HepG2 (cell line): ENCODE data around the gene TBC1D2B. TPM values are rescaled to one million over a fixed set of nuclear protein-coding genes. Genes with fewer than 3 reads are reported as not detected.

Source experiments
- HIC2 ChIP-seq: sonication (generic); formaldehyde crosslinking; IDR thresholded peaks from 2 replicates; pipeline ENCODE4 v1.9.0; 2022; ENCODE audit warnings: low read depth, missing genetic modification reagents
- KDM5A ChIP-seq: fragments of 200-600 bp; sonication (generic); IDR thresholded peaks from 2 replicates; pipeline ENCODE4 v1.7.0; 2018; ENCODE audit warnings: antibody characterized with exemption, mild to moderate bottlenecking, low read length, borderline replicate concordance
- NCOA2 ChIP-seq: sonication (generic); formaldehyde crosslinking; IDR thresholded peaks from 2 replicates; pipeline ENCODE4 v1.8.0; 2022; ENCODE audit warnings: inconsistent platforms
- POLR2AphosphoS2 ChIP-seq: IDR thresholded peaks from 2 replicates; pipeline ENCODE4 v1.6.1; 2011; ENCODE audit warnings: low read depth, low read length, improper control_type of control experiment
- SMAD1 ChIP-seq: sonication (generic); formaldehyde crosslinking; IDR thresholded peaks from 2 replicates; pipeline ENCODE4 v1.4.0; 2020; ENCODE audit warnings: missing genetic modification reagents, low read depth, mild to moderate bottlenecking, borderline replicate concordance
- TCF7 ChIP-seq: sonication (generic); IDR thresholded peaks from 2 replicates; pipeline ENCODE4 v1.6.1; 2016; ENCODE audit warnings: antibody characterized with exemption, low read depth
- U2AF2 ChIP-seq: fragments of 200-400 bp; formaldehyde crosslinking; IDR thresholded peaks from 2 replicates; pipeline ENCODE4 v1.6.1; 2017; ENCODE audit warnings: low read depth, mild to moderate bottlenecking, low read length
- ZBED4 ChIP-seq: sonication (generic); formaldehyde crosslinking; IDR thresholded peaks from 2 replicates; pipeline ENCODE4 v1.4.0; 2020; ENCODE audit warnings: missing genetic modification reagents, borderline replicate concordance
- ZNF414 ChIP-seq: sonication (generic); formaldehyde crosslinking; IDR thresholded peaks from 2 replicates; pipeline ENCODE4 v1.5.0; 2020; ENCODE audit warnings: missing genetic modification reagents
- ZNF687 ChIP-seq: sonication (generic); formaldehyde crosslinking; IDR thresholded peaks from 2 replicates; pipeline ENCODE4 v1.5.1; 2020; ENCODE audit warnings: mild to moderate bottlenecking, missing genetic modification reagents, moderate library complexity
- ZNF749 ChIP-seq: sonication (generic); formaldehyde crosslinking; IDR thresholded peaks from 2 replicates; pipeline ENCODE4 v1.8.0; 2022; ENCODE audit warnings: mild to moderate bottlenecking, missing genetic modification reagents, moderate library complexity, borderline replicate concordance
- polyA plus RNA-seq, 8 experiments: library from polyadenylated mRNA; depleted of rRNA in 3 of 8; stranded (reverse) in 7 of 8; unstranded in 1 of 8; fragments of >200 nt; fragmentation: Illumina TruSeq in 4 of 8; extraction: Trizol in 4 of 8; gene quantifications; 2 replicates each; pipeline versions ENCODE4 v1.2.1 to v1.2.3, GENCODE V29; 2011 to 2016; ENCODE audit warnings: low read depth in 4 of 8, missing spikeins in 1 of 8, mixed read lengths in 1 of 8; ENCODE audit not compliant: insufficient read depth in 1 of 8
- total RNA-seq, 5 experiments: library from RNA; depleted of rRNA; stranded (reverse); fragments of >200 nt; fragmentation: Illumina TruSeq; extraction: Trizol; gene quantifications; 2 replicates each; pipeline ENCODE4 v1.2.3, GENCODE V29; 2016; ENCODE audit warnings: low read depth in 1 of 5
- TF ChIP-seq, protein P1 (sequence below): sonication (generic); formaldehyde crosslinking; IDR thresholded peaks from 2 replicates; pipeline ENCODE4 v1.4.0; 2020; ENCODE audit warnings: missing genetic modification reagents, borderline replicate concordance

Gene TBC1D2B
- total and polyA plus RNA-seq, 2 of the 13 experiments (the other 11 are each of a cell fraction or from before 2014, with no cell fraction given): 10.1 to 14.4 TPM

DNA sequence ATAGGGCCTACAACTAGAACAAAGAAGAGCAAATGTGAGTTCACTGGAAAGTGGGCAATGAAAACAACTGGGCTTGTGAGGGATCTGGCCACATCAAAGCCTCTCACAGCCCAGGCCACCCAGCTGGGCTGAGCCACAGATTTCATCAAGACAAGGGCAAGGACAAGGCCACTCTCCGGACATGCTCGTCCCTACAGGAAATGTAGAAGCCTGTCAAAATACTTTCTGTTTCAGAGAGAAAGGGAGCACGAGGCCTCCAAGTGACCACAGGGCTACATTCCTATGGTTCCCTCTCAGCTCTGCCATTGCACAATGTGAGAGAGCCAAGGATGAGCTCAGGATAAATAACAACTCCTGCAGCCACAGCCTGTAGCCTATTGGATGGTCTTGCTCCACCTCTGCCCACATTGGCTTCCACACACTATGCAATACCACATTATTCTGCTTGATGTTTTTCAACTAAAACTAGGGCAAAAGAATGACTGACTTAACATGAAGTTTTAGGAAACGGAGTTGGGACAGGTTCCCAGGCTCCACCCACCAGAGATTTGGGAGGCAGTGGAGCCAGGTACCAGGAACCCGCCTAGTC, 12.1 kb downstream of the TBC1D2B start (continued):
- TF ChIP-seq HIC2 (0 out of 2 replicates have a peak, but pooled peaks have one; percentile 41), U2AF2 (no peak), ZNF687 (CRISPR knock-in tag) (peak; percentile 70; the same call in 1 of the 2 replicates), ZNF749 (CRISPR knock-in tag) (0 out of 2 replicates have a peak, but pooled peaks have one; percentile 50), POLR2AphosphoS2 (no peak), NCOA2 (CRISPR knock-in tag) (peak; percentile 96), SMAD1 (CRISPR knock-in tag) (no peak), ZBED4 (peak; percentile 95; the same call in 1 of the 2 replicates), TCF7 (peak; percentile 97), KDM5A (no peak), ZNF414 (peak; percentile 97)
- TF ChIP-seq, protein P1, sequence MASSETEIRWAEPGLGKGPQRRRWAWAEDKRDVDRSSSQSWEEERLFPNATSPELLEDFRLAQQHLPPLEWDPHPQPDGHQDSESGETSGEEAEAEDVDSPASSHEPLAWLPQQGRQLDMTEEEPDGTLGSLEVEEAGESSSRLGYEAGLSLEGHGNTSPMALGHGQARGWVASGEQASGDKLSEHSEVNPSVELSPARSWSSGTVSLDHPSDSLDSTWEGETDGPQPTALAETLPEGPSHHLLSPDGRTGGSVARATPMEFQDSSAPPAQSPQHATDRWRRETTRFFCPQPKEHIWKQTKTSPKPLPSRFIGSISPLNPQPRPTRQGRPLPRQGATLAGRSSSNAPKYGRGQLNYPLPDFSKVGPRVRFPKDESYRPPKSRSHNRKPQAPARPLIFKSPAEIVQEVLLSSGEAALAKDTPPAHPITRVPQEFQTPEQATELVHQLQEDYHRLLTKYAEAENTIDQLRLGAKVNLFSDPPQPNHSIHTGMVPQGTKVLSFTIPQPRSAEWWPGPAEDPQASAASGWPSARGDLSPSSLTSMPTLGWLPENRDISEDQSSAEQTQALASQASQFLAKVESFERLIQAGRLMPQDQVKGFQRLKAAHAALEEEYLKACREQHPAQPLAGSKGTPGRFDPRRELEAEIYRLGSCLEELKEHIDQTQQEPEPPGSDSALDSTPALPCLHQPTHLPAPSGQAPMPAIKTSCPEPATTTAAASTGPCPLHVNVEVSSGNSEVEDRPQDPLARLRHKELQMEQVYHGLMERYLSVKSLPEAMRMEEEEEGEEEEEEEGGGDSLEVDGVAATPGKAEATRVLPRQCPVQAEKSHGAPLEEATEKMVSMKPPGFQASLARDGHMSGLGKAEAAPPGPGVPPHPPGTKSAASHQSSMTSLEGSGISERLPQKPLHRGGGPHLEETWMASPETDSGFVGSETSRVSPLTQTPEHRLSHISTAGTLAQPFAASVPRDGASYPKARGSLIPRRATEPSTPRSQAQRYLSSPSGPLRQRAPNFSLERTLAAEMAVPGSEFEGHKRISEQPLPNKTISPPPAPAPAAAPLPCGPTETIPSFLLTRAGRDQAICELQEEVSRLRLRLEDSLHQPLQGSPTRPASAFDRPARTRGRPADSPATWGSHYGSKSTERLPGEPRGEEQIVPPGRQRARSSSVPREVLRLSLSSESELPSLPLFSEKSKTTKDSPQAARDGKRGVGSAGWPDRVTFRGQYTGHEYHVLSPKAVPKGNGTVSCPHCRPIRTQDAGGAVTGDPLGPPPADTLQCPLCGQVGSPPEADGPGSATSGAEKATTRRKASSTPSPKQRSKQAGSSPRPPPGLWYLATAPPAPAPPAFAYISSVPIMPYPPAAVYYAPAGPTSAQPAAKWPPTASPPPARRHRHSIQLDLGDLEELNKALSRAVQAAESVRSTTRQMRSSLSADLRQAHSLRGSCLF: 0 out of 2 replicates have a peak, but pooled peaks have one; percentile 28
